GM10266 (cell line): ENCODE data around the gene SAMD4B.
A peak's percentile ranks its signal among the peaks of the same experiment; 100 is the strongest.

Source experiments
- DNase-seq: peaks from one replicate; pipeline ENCODE4 v3.0.0; 2012; ENCODE audit errors: extremely low spot score
- TF ChIP-seq, protein P1 (sequence below): IDR thresholded peaks from 2 replicates; pipeline ENCODE4 v1.5.1; 2012; ENCODE audit warnings: mild to moderate bottlenecking, low read depth; ENCODE audit not compliant: control insufficient read depth, insufficient read depth; ENCODE audit errors: missing control alignments

The SAMD4B gene

DNA sequence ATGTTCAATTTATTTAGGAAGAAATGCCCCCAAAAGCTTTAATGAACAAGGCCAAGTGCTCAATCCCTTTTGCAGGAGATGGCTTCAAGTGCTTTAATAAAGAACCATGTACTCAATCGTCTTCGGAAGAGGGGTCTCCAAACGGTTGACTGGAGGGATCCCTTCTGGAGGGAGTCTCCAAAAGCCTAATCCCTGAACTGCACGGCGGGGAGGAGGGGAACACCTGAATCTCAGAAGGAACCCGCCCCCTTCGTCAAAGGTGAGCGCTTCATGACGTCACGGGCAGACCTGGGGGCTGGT lies 48.2 kb downstream of the SAMD4B start:
- no peak for DNase-seq
- TF ChIP-seq, protein P1, sequence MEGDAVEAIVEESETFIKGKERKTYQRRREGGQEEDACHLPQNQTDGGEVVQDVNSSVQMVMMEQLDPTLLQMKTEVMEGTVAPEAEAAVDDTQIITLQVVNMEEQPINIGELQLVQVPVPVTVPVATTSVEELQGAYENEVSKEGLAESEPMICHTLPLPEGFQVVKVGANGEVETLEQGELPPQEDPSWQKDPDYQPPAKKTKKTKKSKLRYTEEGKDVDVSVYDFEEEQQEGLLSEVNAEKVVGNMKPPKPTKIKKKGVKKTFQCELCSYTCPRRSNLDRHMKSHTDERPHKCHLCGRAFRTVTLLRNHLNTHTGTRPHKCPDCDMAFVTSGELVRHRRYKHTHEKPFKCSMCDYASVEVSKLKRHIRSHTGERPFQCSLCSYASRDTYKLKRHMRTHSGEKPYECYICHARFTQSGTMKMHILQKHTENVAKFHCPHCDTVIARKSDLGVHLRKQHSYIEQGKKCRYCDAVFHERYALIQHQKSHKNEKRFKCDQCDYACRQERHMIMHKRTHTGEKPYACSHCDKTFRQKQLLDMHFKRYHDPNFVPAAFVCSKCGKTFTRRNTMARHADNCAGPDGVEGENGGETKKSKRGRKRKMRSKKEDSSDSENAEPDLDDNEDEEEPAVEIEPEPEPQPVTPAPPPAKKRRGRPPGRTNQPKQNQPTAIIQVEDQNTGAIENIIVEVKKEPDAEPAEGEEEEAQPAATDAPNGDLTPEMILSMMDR, result no peak

- TF ChIP-seq, protein P1, result peak; percentile 24
- DNase-seq, result peak; percentile 99
Observed at GRCh38 chr19:39390751-39391437, 48.7 kb downstream of the SAMD4B start, which contains the start of the genes MED29 and PAF1. MED29 (plus strand) TSS chr19:39391378; CDS start chr19:39391423, 45 bp downstream. PAF1 (minus strand) TSS chr19:39391106; CDS start chr19:39390864, 242 bp downstream.

GRCh38 chr19:39397360-39398296 lies 55.4 kb downstream of the SAMD4B start:
- DNase-seq, result peak; percentile 87
- TF ChIP-seq, protein P1, result peak; percentile 99

DNA sequence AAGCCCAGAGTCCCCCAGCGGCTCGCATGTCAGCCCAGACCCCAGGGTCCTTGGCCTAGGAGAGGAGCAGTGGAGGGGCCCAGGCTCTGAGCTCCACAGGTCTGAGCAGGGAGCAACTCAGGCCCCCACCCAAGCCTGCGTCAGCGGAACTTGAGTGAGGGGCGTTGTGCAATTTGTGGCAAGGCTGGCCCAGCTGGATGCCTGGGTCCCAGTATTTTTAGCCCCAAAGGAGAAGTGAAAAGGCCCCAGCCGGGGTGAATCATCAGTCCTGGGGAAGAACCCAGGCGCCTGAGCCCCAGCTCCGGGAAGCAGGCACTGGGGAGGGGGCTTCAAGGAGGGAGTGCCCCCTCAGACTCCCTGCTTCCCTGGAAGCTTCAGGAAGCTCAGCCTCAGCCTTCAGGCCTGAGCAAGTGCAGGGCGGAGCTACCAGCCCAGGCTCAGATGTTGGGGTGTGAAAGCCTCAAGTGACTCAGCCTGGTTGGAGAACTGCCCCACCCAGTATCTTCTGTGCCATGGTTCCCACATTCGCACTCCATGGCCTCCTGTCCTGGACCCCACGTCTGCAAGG lies 56.2 kb downstream of the SAMD4B start:
- TF ChIP-seq, protein P1, result no peak
- DNase-seq, result no peak

- no peak for DNase-seq
Observed at GRCh38 chr19:39399668-39400050, 57.4 kb downstream of the SAMD4B start.

DNA sequence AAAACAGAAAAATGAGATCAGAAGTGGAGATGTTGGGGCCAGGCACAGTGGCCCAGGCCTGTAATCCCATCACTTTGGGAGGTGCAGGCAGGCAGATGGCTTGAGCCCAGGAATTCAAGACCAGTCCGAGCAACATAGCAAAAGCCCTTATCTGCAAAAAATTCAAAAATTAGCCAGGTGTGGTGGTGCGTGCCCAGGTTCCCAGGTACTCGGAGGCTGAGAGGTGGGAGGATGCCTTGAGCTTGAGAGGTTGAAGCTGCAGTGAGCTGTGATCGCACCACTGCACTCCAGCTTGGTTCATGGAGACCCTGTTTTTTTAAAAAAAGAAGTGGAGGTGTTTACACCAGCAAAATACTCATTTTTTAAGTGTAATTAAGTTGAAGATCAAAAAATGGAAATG lies 57.8 kb downstream of the SAMD4B start:
- no peak for DNase-seq
- TF ChIP-seq, protein P1, result no peak

More at GRCh38 chr19:39399668-39400050, 57.4 kb downstream of the SAMD4B start:
- TF ChIP-seq, protein P1, result no peak

- DNase-seq, result no peak
- TF ChIP-seq, protein P1, result no peak
Observed at GRCh38 chr19:39401070-39401548, 58.9 kb downstream of the SAMD4B start.
